Esophagus squamous epithelium (tissue), 4 donors: ENCODE results near the gene RAB6B.

Experiments
- POLR2A ChIP-seq, 4 donors: fragments of 450-650 bp; IDR thresholded peaks; one replicate each; pipeline ENCODE4 v1.6.1; 2017; ENCODE audit warnings: antibody characterized with exemption in 4 of 4, mild to moderate bottlenecking in 4 of 4, moderate library complexity in 3 of 4
- TF ChIP-seq, protein P1 (sequence below), 6 experiments: fragments of 450-650 bp in 4 of 6; fragments of 200-600 bp in 2 of 6; sonication (generic) in 2 of 6; IDR thresholded peaks; one replicate each; pipeline ENCODE4 v1.5.1; 2016 to 2019; ENCODE audit warnings: antibody characterized with exemption in 6 of 6, mild to moderate bottlenecking in 4 of 6, moderate library complexity in 4 of 6

DNA sequence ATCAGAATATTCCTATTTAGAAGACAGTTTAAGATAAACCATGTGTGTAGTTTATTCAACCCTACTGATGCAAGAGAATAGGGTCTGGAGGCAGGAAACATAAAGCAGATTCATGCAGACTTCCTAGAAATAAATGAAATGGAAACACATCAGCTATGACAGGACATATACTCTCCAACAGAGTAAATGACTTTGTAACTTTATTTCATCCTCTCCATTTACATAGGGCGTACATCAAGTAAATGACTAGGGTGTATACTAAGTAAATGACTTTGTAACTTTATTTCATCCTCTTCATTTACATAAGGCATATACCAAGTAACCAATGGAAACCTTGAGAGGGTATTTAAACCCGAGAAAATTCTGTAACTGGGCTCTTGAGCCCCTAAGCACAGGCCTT is 107.7 kb downstream of the RAB6B start:
- TF ChIP-seq, protein P1, sequence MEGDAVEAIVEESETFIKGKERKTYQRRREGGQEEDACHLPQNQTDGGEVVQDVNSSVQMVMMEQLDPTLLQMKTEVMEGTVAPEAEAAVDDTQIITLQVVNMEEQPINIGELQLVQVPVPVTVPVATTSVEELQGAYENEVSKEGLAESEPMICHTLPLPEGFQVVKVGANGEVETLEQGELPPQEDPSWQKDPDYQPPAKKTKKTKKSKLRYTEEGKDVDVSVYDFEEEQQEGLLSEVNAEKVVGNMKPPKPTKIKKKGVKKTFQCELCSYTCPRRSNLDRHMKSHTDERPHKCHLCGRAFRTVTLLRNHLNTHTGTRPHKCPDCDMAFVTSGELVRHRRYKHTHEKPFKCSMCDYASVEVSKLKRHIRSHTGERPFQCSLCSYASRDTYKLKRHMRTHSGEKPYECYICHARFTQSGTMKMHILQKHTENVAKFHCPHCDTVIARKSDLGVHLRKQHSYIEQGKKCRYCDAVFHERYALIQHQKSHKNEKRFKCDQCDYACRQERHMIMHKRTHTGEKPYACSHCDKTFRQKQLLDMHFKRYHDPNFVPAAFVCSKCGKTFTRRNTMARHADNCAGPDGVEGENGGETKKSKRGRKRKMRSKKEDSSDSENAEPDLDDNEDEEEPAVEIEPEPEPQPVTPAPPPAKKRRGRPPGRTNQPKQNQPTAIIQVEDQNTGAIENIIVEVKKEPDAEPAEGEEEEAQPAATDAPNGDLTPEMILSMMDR (IDR thresholded peaks at IDR 0.05), result no peak
- TF ChIP-seq POLR2A (IDR thresholded peaks at IDR 0.05), result no peak
